ENCODE results near the gene FAM20C.
"Not testable (repeated sequence)": the region's sequence is repeated elsewhere in the genome, so short reads cannot be mapped to it uniquely, and the experiment has no call there.

The FAM20C gene

GRCh38 chr7:296373-296945 is 104.1 kb downstream of the FAM20C start:
- DNase-seq, result no peak

GRCh38 chr7:297141-297540 is 104.8 kb downstream of the FAM20C start:
- not testable (repeated sequence) for DNase-seq

- no peak for DNase-seq
Measured at GRCh38 chr7:297611-298374, 105.4 kb downstream of the FAM20C start.

GRCh38 chr7:298375-298702 is 106.0 kb downstream of the FAM20C start:
- DNase-seq, result no peak

GRCh38 chr7:298743-299142 is 106.4 kb downstream of the FAM20C start:
- no peak for DNase-seq

GRCh38 chr7:299169-299568 is 106.8 kb downstream of the FAM20C start:
- no peak for DNase-seq

GRCh38 chr7:299628-300027 is 107.3 kb downstream of the FAM20C start:
- DNase-seq, result no peak

GRCh38 chr7:300048-300447 is 107.7 kb downstream of the FAM20C start:
- no peak for DNase-seq

GRCh38 chr7:300546-301290 is 108.3 kb downstream of the FAM20C start:
- DNase-seq, result no peak

GRCh38 chr7:301291-302053 is 109.1 kb downstream of the FAM20C start:
- DNase-seq, result no peak

- DNase-seq, result no peak
Measured at GRCh38 chr7:302054-302992, 110.0 kb downstream of the FAM20C start.

- no peak for DNase-seq
Measured at GRCh38 chr7:303425-303824, 111.1 kb downstream of the FAM20C start.

- no peak for DNase-seq
Measured at GRCh38 chr7:303884-304573, 111.7 kb downstream of the FAM20C start.

GRCh38 chr7:304574-305409 is 112.4 kb downstream of the FAM20C start:
- DNase-seq, result no peak

- no peak for DNase-seq
Measured at GRCh38 chr7:305410-306151, 113.2 kb downstream of the FAM20C start.

GRCh38 chr7:307970-308369 is 115.6 kb downstream of the FAM20C start:
- DNase-seq, result no peak

- DNase-seq, result no peak
Measured at GRCh38 chr7:309586-310228, 117.3 kb downstream of the FAM20C start.

Measured in stimulated activated naive CD4-positive, alpha-beta T cell (primary cell).